Spleen (tissue), 7 donors: ENCODE measurements around the gene ECHDC3.

Experiments
- CTCF ChIP-seq, 11 experiments: fragments of 200-600 bp in 7 of 11; fragments of 450-650 bp in 4 of 11; sonication (generic) in 4 of 11; IDR thresholded peaks in 8 of 11; conservative IDR thresholded peaks in 3 of 11; 1 replicate in 7 of 11; 2 replicates in 4 of 11; pipeline versions ENCODE4 v1.4.0 to v1.8.0; 2016 to 2021; ENCODE audit warnings: antibody characterized with exemption in 11 of 11, inconsistent platforms in 4 of 11, mild to moderate bottlenecking in 1 of 11
- POLR2A ChIP-seq, 3 donors: fragments of 450-650 bp; IDR thresholded peaks; one replicate each; pipeline ENCODE4 v1.5.1; 2017; ENCODE audit warnings: antibody characterized with exemption in 3 of 3, mild to moderate bottlenecking in 1 of 3
- POLR2AphosphoS5 ChIP-seq, 3 donors: sonication (generic); formaldehyde crosslinking; IDR thresholded peaks; one replicate each; pipeline ENCODE4 v1.5.1; 2017; ENCODE audit warnings: antibody characterized with exemption in 3 of 3
- donor health status: DM: no; HTN: no; CAD: no; lungs with moderate emphysema.
- donor health status: DM: no; HTN: no; CAD: no.
- donor health status: DM: no; HTN: no; CAD: no.

- no peak for TF ChIP-seq POLR2A (IDR thresholded peaks at IDR 0.05)
- no peak for TF ChIP-seq CTCF (IDR thresholded peaks at IDR 0.05 in 8 of 11, conservative IDR thresholded peaks at IDR 0.05 in 3 of 11)
- no peak for TF ChIP-seq POLR2AphosphoS5 (IDR thresholded peaks at IDR 0.05)
These were observed 14.7 kb downstream of the ECHDC3 start for GRCh38 chr10:11756766-11757315.
